ENCODE results near the gene ANKS6. TPM values are rescaled to one million over a fixed set of nuclear protein-coding genes. Genes with fewer than 3 reads are reported as not detected.

ANKS6 gene
- total RNA-seq, 2 donors from 2014 or later, result 13.2 to 32.0 TPM

GRCh38 chr9:98760231-98760630 is 36.1 kb downstream of the ANKS6 start:
- H3K27ac ChIP-seq, result no peak overlapping the region
- intact Hi-C loops (cut with DNase I), result no loop called here
- H3K27me3 ChIP-seq, result no peaks in the 10 kb centered on the region
- H3K36me3 ChIP-seq (replicated peaks in 1 of 2; ENCODE audit: insufficient read depth in 1 of 2, low read depth in 2 of 2), result no peaks in the 10 kb centered on the region
- H3K9me3 ChIP-seq, result no peaks in the 10 kb centered on the region
- DNase-seq (no peak), ATAC-seq (no peak)
- no peaks in the 10 kb centered on the region for H3K4me1 ChIP-seq
- no peak for TF ChIP-seq CTCF (IDR thresholded peaks at IDR 0.05)
- TF ChIP-seq POLR2A (IDR thresholded peaks at IDR 0.05), result no peak
- no peak overlapping the region for H3K4me3 ChIP-seq

DNA sequence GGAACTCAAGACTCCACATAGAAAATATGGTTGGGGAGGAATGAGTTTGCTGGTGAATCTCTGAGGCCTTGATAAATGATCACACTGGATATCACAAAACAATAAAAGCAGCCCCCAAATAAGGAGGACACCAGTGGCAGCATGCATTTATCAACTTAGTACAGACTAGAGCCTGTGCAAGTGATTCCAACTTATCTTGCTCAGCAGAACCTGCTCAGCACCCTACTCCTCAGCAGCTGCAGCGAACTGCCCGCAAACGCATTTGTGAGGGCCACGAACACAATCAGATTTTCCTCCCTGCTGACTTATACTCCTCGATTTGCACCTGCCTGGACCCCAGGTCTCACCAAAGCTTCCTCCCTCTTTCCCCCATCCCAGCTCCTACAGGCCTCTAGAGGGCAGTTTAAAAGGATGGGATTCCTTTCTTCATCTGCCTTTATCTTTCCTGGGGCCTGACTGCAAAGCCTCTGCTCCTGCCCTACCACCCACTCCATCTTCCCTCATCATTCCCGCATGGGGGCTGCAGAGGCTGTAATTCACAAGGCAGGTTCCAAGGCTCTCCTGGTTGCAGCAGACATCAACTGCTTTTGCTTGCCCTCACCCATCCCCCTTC is 41.2 kb downstream of the ANKS6 start:
- intact Hi-C loops (cut with DNase I), result no loop called here
- no peaks in the 10 kb centered on the region for H3K4me1 ChIP-seq
- H3K36me3 ChIP-seq (replicated peaks in 1 of 2; ENCODE audit: insufficient read depth in 1 of 2, low read depth in 2 of 2), result peaks cover 0 to 1% of the 10 kb centered on the region in 2 donors
- DNase-seq, result no peak
- H3K27ac ChIP-seq, result no peak overlapping the region
- ATAC-seq, result no peak
- no peak overlapping the region for H3K4me3 ChIP-seq
- TF ChIP-seq CTCF (IDR thresholded peaks at IDR 0.05) (no peak), POLR2A (IDR thresholded peaks at IDR 0.05) (no peak)
- 92 to 93% methylated on average over 6 of the region's 6 CpGs for WGBS, 2 donors
- no peaks in the 10 kb centered on the region for H3K9me3 ChIP-seq
- no peaks in the 10 kb centered on the region for H3K27me3 ChIP-seq

DNA sequence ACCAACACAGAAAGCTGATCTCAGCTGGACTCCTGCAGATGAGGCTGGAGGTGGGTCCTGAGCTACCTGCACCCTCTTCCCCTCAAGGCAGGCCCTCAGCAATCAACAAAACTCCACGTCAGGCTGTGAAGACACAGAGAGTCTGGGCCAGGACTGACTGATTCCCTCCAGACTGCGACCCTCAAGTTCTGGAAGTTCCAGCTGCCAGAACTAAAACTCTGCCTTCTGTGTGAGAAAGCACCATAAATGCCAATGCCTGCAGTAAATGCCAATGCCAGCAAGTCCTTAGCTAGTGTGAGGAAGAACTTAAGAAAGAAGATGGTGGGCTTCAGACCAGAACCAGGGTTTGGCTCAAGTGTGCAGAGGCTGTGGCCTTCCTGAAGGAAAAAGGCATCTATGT is 45.1 kb downstream of the ANKS6 start:
- ATAC-seq, result no peak
- Histone ChIP-seq H3K27ac (no peak overlapping the region), H3K27me3 (no peaks in the 10 kb centered on the region), H3K36me3 (replicated peaks in 1 of 2; ENCODE audit: insufficient read depth in 1 of 2, low read depth in 2 of 2) (peaks cover 0 to 1% of the 10 kb centered on the region in 2 donors), H3K4me3 (no peak overlapping the region), H3K4me1 (no peaks in the 10 kb centered on the region), H3K9me3 (no peaks in the 10 kb centered on the region)
- no peak for TF ChIP-seq CTCF (IDR thresholded peaks at IDR 0.05)
- TF ChIP-seq POLR2A (IDR thresholded peaks at IDR 0.05), result no peak
- WGBS, 2 donors, result 80 to 88% methylated on average over 2 of the region's 2 CpGs
- intact Hi-C loops (cut with DNase I), result no loop called here
- DNase-seq, result no peak

DNA sequence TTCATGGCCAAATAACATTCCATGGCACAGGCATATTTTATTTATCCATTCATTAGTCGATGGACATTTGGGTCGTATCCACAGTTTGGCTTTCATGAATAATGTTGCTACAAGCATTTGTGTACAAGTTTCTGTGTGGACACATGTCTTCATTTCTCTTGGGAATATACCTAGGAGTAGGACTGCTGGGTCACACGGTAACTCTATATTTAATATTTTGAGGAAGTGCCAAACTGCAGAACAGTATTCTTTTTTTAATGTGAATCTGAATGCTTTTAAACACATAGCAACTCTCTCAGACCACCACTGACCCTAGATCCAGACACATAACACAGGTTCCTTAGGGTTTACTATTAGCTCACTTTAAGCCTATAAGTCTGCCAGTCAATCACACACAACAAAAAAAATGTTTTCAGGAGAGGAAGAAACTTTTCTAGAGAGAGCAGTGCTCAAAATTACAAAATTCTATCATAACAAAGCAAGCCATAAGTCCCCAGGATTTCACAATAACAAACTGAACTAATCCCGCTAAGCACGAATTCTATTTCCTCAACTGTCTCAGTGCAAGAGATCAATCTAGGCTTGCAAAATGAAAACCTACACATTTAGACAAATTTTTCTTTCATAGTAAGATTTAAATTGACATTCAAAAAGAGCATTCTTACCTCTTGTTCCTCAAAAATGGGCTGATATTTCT is 45.8 kb downstream of the ANKS6 start:
- no peak for ATAC-seq
- no peak overlapping the region for H3K4me3 ChIP-seq
- no peak for DNase-seq
- no peaks in the 10 kb centered on the region for H3K27me3 ChIP-seq
- peaks cover 0 to 1% of the 10 kb centered on the region in 2 donors for H3K36me3 ChIP-seq (replicated peaks in 1 of 2; ENCODE audit: insufficient read depth in 1 of 2, low read depth in 2 of 2)
- no peaks in the 10 kb centered on the region for H3K9me3 ChIP-seq
- peaks cover 5% of the 10 kb centered on the region for H3K4me1 ChIP-seq
- H3K27ac ChIP-seq, result no peak overlapping the region
- 76 to 84% methylated on average over 5 of the region's 5 CpGs for WGBS, 2 donors
- TF ChIP-seq CTCF (IDR thresholded peaks at IDR 0.05), result no peak
- TF ChIP-seq POLR2A (IDR thresholded peaks at IDR 0.05), result no peak
- intact Hi-C loops (cut with DNase I), result no loop called here

- H3K4me3 ChIP-seq, result no peak overlapping the region
- TF ChIP-seq POLR2A (IDR thresholded peaks at IDR 0.05), result no peak
- no peak for TF ChIP-seq CTCF (IDR thresholded peaks at IDR 0.05)
- H3K9me3 ChIP-seq, result no peaks in the 10 kb centered on the region
- no peak overlapping the region for H3K27ac ChIP-seq
- ATAC-seq (no peak), DNase-seq (no peak)
- H3K27me3 ChIP-seq, result no peaks in the 10 kb centered on the region
- intact Hi-C loops (cut with DNase I), result no loop called here
- no peaks in the 10 kb centered on the region for H3K36me3 ChIP-seq (replicated peaks in 1 of 2; ENCODE audit: insufficient read depth in 1 of 2, low read depth in 2 of 2)
- H3K4me1 ChIP-seq, result peaks cover 9% of the 10 kb centered on the region
- WGBS, 2 donors, result 96 to 100% methylated on average over 5 of the region's 5 CpGs
Observed at GRCh38 chr9:98747476-98747875, 48.9 kb downstream of the ANKS6 start.
